GM12878 (cell line): Measurements from ENCODE around the gene XAB2. TPM values are rescaled to one million over a fixed set of nuclear protein-coding genes. Genes with fewer than 3 reads are reported as not detected.

ENCODE experiments used
- CEBPB ChIP-seq, 2 experiments: fragments of 150-350 bp in 1 of 2; IDR thresholded peaks; 2 replicates each; pipeline ENCODE4 v1.6.1; 2012 to 2014; ENCODE audit warnings: low read depth in 2 of 2, low read length in 2 of 2, borderline replicate concordance in 1 of 2, inconsistent platforms in 1 of 2
- CREB1 ChIP-seq: IDR thresholded peaks from 2 replicates; pipeline ENCODE4 v1.6.1; 2012; ENCODE audit warnings: low read depth, mild to moderate bottlenecking, inconsistent platforms
- DPF2 ChIP-seq: fragments of 450-650 bp; IDR thresholded peaks from 2 replicates; pipeline ENCODE4 v1.6.1; 2017; ENCODE audit warnings: mild to moderate bottlenecking
- IRF4 ChIP-seq: IDR thresholded peaks from 2 replicates; pipeline ENCODE4 v1.6.1; 2011; ENCODE audit warnings: low read depth, low read length
- LARP7 ChIP-seq: fragments of 450-650 bp; IDR thresholded peaks from 2 replicates; pipeline ENCODE4 v1.6.1; 2017; ENCODE audit warnings: mild to moderate bottlenecking
- MYC ChIP-seq: IDR thresholded peaks from 2 replicates; pipeline ENCODE4 v1.6.1; 2011; ENCODE audit warnings: mild to moderate bottlenecking, low read length, moderate library complexity, inconsistent platforms; ENCODE audit not compliant: insufficient read depth, insufficient replicate concordance, insufficient read length, severe bottlenecking
- NFXL1 ChIP-seq: fragments of 450-650 bp; IDR thresholded peaks from 2 replicates; pipeline ENCODE4 v1.6.1; 2017; ENCODE audit warnings: antibody characterized with exemption, mild to moderate bottlenecking, borderline replicate concordance
- POU2F2 ChIP-seq: IDR thresholded peaks from 3 replicates; pipeline ENCODE4 v1.6.1; 2011; ENCODE audit warnings: low read depth, mild to moderate bottlenecking, low read length, borderline replicate concordance
- RELA ChIP-seq: fragments of 450-650 bp; IDR thresholded peaks from 2 replicates; pipeline ENCODE4 v1.8.0; 2014; ENCODE audit warnings: borderline replicate concordance; ENCODE audit not compliant: partially characterized antibody
- SREBF1 ChIP-seq: IDR thresholded peaks from 2 replicates; pipeline ENCODE4 v1.6.1; 2012; ENCODE audit warnings: mild to moderate bottlenecking, low read length
- TCF3 ChIP-seq: IDR thresholded peaks from 2 replicates; pipeline ENCODE4 v1.6.1; 2012; ENCODE audit warnings: low read depth, mild to moderate bottlenecking, low read length, borderline replicate concordance; ENCODE audit not compliant: insufficient read depth
- ZBTB4 ChIP-seq: fragments of 450-650 bp; formaldehyde crosslinking; IDR thresholded peaks from 2 replicates; pipeline ENCODE4 v1.4.0; 2022; ENCODE audit warnings: mild to moderate bottlenecking, moderate library complexity
- ZNF384 ChIP-seq: IDR thresholded peaks from 2 replicates; pipeline ENCODE4 v1.6.1; 2012; ENCODE audit warnings: low read depth, mild to moderate bottlenecking, low read length, improper control_type of control experiment, borderline replicate concordance
- polyA plus RNA-seq, 11 experiments: library from polyadenylated mRNA; depleted of rRNA in 4 of 11; unstranded in 6 of 11; stranded (reverse) in 5 of 11; fragments of >200 nt; fragmentation: Nextera tagmentation in 4 of 11; fragmentation: Illumina TruSeq in 1 of 11; extraction: Ambion mirVana in 4 of 11; extraction: Trizol in 1 of 11; gene quantifications; 1 replicate in 1 of 11; 2 replicates in 10 of 11; pipeline versions ENCODE4 v1.2.1 to v1.2.3, GENCODE V29; 2011 to 2016; ENCODE audit warnings: inconsistent platforms in 2 of 11, missing spikeins in 2 of 11, low read depth in 1 of 11
- total RNA-seq, 4 experiments: library from RNA; depleted of rRNA in 3 of 4; stranded (reverse); fragments of >200 nt in 3 of 4; fragmentation: Illumina TruSeq in 1 of 4; extraction: Trizol in 1 of 4; gene quantifications; 2 replicates each; pipeline versions ENCODE4 v1.2.1 to v1.2.3, GENCODE V29; 2013 to 2021
- TF ChIP-seq, protein P1 (sequence below): IDR thresholded peaks from 2 replicates; pipeline ENCODE4 v1.6.1; 2012; ENCODE audit warnings: low read depth, low read length, improper control_type of control experiment
- TF ChIP-seq, protein P2 (sequence below): fragments of 450-650 bp; IDR thresholded peaks from 2 replicates; pipeline ENCODE4 v1.6.1; 2014; ENCODE audit warnings: mild to moderate bottlenecking

XAB2 gene
- total and polyA plus RNA-seq, 10 of the 15 experiments (the other 5 are each of a cell fraction or from before 2014, with no cell fraction given): 0.34 to 45.1 (median 18.8) TPM

DNA sequence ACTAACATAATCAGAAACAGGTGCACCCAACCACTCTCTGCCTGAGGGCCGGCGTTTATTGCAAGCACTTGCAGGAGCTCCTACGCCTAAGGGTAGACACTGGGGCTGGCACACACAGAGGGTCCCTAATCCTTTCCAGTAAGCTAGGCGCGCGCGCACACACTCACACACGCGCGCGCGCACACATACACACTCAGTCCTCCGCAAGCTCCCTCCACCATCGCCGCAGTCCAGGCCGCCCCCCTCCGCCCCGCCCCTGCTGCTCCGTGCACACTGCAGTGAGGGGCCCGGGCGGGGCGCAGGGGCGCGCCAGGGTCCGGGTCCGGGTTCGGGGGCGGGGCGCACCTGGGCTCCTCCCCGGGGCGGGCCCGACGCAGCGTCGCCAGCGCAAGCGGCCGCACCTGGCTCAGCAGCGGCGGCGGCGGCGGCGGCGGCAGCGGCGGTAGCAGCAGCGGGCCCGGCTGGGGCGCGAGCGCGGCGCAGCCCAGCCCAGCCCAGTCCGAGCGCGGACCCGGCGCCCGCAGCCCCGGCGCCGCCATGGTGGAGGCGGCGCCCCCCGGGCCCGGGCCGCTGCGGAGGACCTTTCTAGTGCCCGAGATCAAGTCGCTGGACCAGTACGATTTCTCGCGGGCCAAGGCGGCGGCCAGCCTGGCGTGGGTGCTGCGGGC lies 33.7 kb downstream of the XAB2 start, which contains the start of gene CAMSAP3 (continued):
- TF ChIP-seq MYC (no peak), TCF3 (0 out of 2 replicates have a peak, but pooled peaks have one; percentile 11), ZBTB4 (CRISPR knock-in tag) (no peak), SREBF1 (no peak), RELA (no peak), POU2F2 (no peak), LARP7 (0 out of 2 replicates have a peak, but pooled peaks have one; percentile 33), IRF4 (no peak), DPF2 (0 out of 2 replicates have a peak, but pooled peaks have one; percentile 15), ZNF384 (no peak), CEBPB (IDR thresholded peaks at IDR 0.05; ENCODE audit: borderline replicate concordance in 1 of 2, low read depth in 2 of 2, low read length in 2 of 2) (no peak), NFXL1 (no peak), CREB1 (no peak)
- TF ChIP-seq, protein P1, sequence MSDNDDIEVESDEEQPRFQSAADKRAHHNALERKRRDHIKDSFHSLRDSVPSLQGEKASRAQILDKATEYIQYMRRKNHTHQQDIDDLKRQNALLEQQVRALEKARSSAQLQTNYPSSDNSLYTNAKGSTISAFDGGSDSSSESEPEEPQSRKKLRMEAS: no peak
- TF ChIP-seq, protein P2, sequence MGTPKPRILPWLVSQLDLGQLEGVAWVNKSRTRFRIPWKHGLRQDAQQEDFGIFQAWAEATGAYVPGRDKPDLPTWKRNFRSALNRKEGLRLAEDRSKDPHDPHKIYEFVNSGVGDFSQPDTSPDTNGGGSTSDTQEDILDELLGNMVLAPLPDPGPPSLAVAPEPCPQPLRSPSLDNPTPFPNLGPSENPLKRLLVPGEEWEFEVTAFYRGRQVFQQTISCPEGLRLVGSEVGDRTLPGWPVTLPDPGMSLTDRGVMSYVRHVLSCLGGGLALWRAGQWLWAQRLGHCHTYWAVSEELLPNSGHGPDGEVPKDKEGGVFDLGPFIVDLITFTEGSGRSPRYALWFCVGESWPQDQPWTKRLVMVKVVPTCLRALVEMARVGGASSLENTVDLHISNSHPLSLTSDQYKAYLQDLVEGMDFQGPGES: no peak
- TF ChIP-seq, all 136 proteins: peak for 5
